ENCODE data around the gene AGBL4.

The AGBL4 gene

GRCh38 chr1:48563021-48563420, 1460.7 kb downstream of the AGBL4 start:
- H3K9ac ChIP-seq (ENCODE audit: low read length) = no peak overlapping the region
- H3K4me1 ChIP-seq (ENCODE audit: insufficient read depth, low read length) = peaks cover 11% of the 10 kb centered on the region
- no peak overlapping the region for H3K4me3 ChIP-seq (ENCODE audit: low read depth in 1 of 2, low read length in 2 of 2)
- H3K27ac ChIP-seq (ENCODE audit: low read depth, low read length) = no peak overlapping the region
- no peaks in the 10 kb centered on the region for H3K36me3 ChIP-seq (ENCODE audit: insufficient read depth, low read length)
- no peaks in the 10 kb centered on the region for H3K9me3 ChIP-seq (ENCODE audit: low read length)
- no peaks in the 10 kb centered on the region for H3K27me3 ChIP-seq (ENCODE audit: control insufficient read depth in 1 of 2, insufficient read depth in 2 of 2, low read length in 2 of 2)

DNA sequence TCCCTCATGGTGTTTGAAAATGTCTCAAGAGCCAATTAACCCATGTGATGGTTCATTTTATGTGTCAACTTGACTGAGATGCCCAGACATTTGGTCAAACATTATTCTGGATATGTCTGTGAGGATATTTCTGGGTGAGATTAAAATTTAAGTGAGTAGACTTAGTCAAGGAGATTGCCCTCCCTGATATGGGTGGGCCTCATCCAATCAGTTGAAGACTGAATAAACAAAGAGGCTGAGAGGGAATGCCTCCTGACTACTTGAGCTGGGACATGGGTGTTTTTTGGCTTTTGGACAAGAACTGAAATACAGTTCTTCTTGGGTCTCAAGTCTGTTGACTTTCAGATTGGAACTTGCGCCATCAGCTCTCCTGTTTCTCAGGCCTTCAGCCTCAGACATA, 1462.3 kb downstream of the AGBL4 start:
- Histone ChIP-seq H3K27me3 (ENCODE audit: control insufficient read depth in 1 of 2, insufficient read depth in 2 of 2, low read length in 2 of 2) (no peaks in the 10 kb centered on the region), H3K4me1 (ENCODE audit: insufficient read depth, low read length) (peaks cover 11% of the 10 kb centered on the region), H3K9me3 (ENCODE audit: low read length) (no peaks in the 10 kb centered on the region), H3K4me3 (ENCODE audit: low read depth in 1 of 2, low read length in 2 of 2) (no peak overlapping the region), H3K9ac (ENCODE audit: low read length) (no peak overlapping the region), H3K36me3 (ENCODE audit: insufficient read depth, low read length) (no peaks in the 10 kb centered on the region), H3K27ac (ENCODE audit: low read depth, low read length) (no peak overlapping the region)

GRCh38 chr1:48560577-48560976, 1463.2 kb downstream of the AGBL4 start:
- Histone ChIP-seq H3K27me3 (ENCODE audit: control insufficient read depth in 1 of 2, insufficient read depth in 2 of 2, low read length in 2 of 2) (no peaks in the 10 kb centered on the region), H3K4me3 (ENCODE audit: low read depth in 1 of 2, low read length in 2 of 2) (no peak overlapping the region), H3K9me3 (ENCODE audit: low read length) (no peaks in the 10 kb centered on the region), H3K36me3 (ENCODE audit: insufficient read depth, low read length) (no peaks in the 10 kb centered on the region), H3K4me1 (ENCODE audit: insufficient read depth, low read length) (peaks cover 11% of the 10 kb centered on the region), H3K9ac (ENCODE audit: low read length) (no peak overlapping the region), H3K27ac (ENCODE audit: low read depth, low read length) (no peak overlapping the region)

GRCh38 chr1:48560116-48560515, 1463.6 kb downstream of the AGBL4 start:
- Histone ChIP-seq H3K9me3 (ENCODE audit: low read length) (no peaks in the 10 kb centered on the region), H3K4me1 (ENCODE audit: insufficient read depth, low read length) (peaks cover 11% of the 10 kb centered on the region), H3K27ac (ENCODE audit: low read depth, low read length) (no peak overlapping the region)

DNA sequence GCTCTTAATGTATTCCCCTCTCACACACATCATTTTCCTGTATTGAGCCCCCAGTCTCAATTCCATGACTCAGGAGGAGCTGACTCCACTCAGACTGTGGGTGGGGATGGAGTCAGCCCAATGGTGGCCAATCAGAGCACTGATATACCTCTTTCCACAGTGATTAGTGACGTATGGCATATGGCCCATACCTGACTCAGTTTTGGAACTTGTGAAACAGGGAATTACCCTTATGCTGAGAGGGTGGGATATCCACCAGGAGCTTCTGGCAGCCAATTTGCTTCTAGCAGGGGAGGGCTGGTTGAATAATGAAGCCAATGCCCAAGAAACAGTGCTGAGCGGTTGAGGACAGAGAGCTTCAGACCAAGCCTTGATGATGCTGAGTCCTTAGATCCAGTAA, 1465.4 kb downstream of the AGBL4 start:
- Histone ChIP-seq H3K9me3 (ENCODE audit: low read length) (no peaks in the 10 kb centered on the region), H3K27me3 (ENCODE audit: control insufficient read depth in 1 of 2, insufficient read depth in 2 of 2, low read length in 2 of 2) (no peaks in the 10 kb centered on the region), H3K9ac (ENCODE audit: low read length) (no peak overlapping the region), H3K27ac (ENCODE audit: low read depth, low read length) (no peak overlapping the region), H3K4me3 (ENCODE audit: low read depth in 1 of 2, low read length in 2 of 2) (no peak overlapping the region), H3K4me1 (ENCODE audit: insufficient read depth, low read length) (peaks cover 11% of the 10 kb centered on the region), H3K36me3 (ENCODE audit: insufficient read depth, low read length) (no peaks in the 10 kb centered on the region)

More at GRCh38 chr1:48560116-48560515, 1463.6 kb downstream of the AGBL4 start:
- Histone ChIP-seq H3K36me3 (ENCODE audit: insufficient read depth, low read length) (no peaks in the 10 kb centered on the region), H3K9ac (ENCODE audit: low read length) (no peak overlapping the region), H3K27me3 (ENCODE audit: control insufficient read depth in 1 of 2, insufficient read depth in 2 of 2, low read length in 2 of 2) (no peaks in the 10 kb centered on the region), H3K4me3 (ENCODE audit: low read depth in 1 of 2, low read length in 2 of 2) (no peak overlapping the region)

DNA sequence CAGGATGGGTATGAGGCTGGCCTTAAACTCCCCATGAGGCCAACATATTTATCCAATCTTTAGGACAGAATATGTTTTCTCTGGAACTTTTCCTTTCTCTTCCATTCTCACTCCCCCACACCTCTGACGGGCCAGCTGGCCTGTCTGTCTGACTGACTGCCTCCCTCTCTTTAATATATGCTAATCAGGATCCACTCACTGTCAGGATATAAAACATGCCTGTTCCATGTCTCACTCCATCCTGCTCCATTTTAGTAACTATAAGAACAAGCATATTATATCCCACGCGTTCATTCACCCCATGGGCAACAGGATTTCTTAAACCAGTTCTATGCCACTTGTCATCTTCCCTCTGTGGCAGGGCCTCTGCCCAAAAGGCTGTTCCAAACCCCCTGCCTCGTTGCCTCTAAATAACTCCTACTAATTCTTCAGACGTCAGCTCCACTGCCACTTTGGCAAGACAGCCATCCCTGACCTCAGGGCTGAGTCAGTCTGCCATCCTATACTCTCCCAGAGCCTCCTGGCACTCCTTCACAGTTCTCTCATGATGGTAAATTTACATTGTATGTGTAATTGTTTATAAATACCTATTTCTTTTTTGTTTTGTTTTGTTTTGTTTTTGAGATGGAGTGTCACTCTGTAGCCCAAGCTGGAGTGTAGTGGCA, 1467.4 kb downstream of the AGBL4 start:
- no peaks in the 10 kb centered on the region for H3K9me3 ChIP-seq (ENCODE audit: low read length)

DNA sequence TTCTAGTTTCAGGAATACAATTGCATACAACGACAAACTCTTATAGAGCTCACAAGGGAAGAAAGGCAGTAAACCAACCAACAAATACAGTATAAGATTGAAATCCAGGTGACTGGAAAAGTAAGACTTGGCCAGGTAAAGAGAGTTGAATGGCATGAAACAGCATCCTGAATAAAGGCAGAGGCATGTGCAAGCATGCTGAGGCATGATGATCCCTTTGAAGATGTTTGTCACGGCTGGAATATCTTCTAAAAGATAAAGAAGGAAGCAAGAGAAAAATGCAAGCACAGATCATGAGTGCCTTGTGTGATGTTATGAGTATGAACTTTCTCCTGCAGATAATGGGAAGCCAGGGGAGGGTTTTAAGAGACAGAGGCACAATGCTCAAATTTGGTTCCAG, 1468.5 kb downstream of the AGBL4 start:
- H3K4me3 ChIP-seq (ENCODE audit: low read depth in 1 of 2, low read length in 2 of 2) = no peak overlapping the region
- no peaks in the 10 kb centered on the region for H3K27me3 ChIP-seq (ENCODE audit: control insufficient read depth in 1 of 2, insufficient read depth in 2 of 2, low read length in 2 of 2)
- H3K9me3 ChIP-seq (ENCODE audit: low read length) = no peaks in the 10 kb centered on the region
- no peak overlapping the region for H3K9ac ChIP-seq (ENCODE audit: low read length)
- no peaks in the 10 kb centered on the region for H3K36me3 ChIP-seq (ENCODE audit: insufficient read depth, low read length)
- peaks cover 17% of the 10 kb centered on the region for H3K4me1 ChIP-seq (ENCODE audit: insufficient read depth, low read length)
- no peak overlapping the region for H3K27ac ChIP-seq (ENCODE audit: low read depth, low read length)

More for the DNA sequence above, 1467.4 kb downstream of the AGBL4 start:
- no peak overlapping the region for H3K9ac ChIP-seq (ENCODE audit: low read length)
- H3K27me3 ChIP-seq (ENCODE audit: control insufficient read depth in 1 of 2, insufficient read depth in 2 of 2, low read length in 2 of 2) = no peaks in the 10 kb centered on the region
- no peak overlapping the region for H3K27ac ChIP-seq (ENCODE audit: low read depth, low read length)
- H3K36me3 ChIP-seq (ENCODE audit: insufficient read depth, low read length) = no peaks in the 10 kb centered on the region
- H3K4me3 ChIP-seq (ENCODE audit: low read depth in 1 of 2, low read length in 2 of 2) = no peak overlapping the region
- H3K4me1 ChIP-seq (ENCODE audit: insufficient read depth, low read length) = peaks cover 17% of the 10 kb centered on the region

DNA sequence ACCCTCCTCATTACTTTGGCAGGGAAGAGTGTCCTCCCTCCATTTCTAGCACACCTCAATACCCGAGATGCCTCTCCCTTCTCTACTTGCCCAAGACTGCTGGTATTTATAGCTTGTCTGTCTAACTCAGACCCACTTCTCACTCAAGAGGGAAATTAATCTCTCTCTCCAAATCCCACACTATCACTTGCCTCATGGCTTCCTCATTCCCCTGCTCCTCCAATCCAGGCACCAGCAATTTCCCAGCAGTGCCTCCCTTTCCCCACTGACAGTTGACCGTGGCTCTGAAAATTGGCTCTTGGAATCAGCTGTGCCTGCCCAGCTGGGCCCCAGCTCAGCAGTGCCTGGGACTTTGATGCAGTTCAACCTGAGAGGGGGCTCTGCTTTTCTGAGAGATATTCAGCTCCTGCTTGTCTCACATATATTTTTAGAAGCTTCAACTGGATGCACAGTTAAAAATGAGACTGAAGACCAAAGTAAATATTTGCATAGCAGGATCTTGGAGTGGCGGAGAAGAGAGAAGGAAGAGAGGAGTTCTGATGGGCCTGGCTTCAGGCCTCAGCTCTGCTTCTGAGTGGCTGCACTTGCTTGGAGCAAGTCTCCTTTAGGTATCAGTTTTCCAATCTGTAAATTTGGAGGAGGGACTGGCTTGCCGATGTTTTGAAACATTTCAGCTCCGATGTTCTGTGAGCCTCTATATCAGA, 1470.7 kb downstream of the AGBL4 start:
- Histone ChIP-seq H3K4me1 (ENCODE audit: insufficient read depth, low read length) (peaks cover 17% of the 10 kb centered on the region), H3K36me3 (ENCODE audit: insufficient read depth, low read length) (no peaks in the 10 kb centered on the region), H3K9ac (ENCODE audit: low read length) (no peak overlapping the region), H3K27ac (ENCODE audit: low read depth, low read length) (peak overlapping the region; percentile 42), H3K27me3 (ENCODE audit: control insufficient read depth in 1 of 2, insufficient read depth in 2 of 2, low read length in 2 of 2) (no peaks in the 10 kb centered on the region), H3K4me3 (ENCODE audit: low read depth in 1 of 2, low read length in 2 of 2) (no peak overlapping the region), H3K9me3 (ENCODE audit: low read length) (no peaks in the 10 kb centered on the region)

- no peak overlapping the region for H3K27ac ChIP-seq (ENCODE audit: low read depth, low read length)
- H3K9me3 ChIP-seq (ENCODE audit: low read length) = no peaks in the 10 kb centered on the region
- peaks cover 17% of the 10 kb centered on the region for H3K4me1 ChIP-seq (ENCODE audit: insufficient read depth, low read length)
- H3K36me3 ChIP-seq (ENCODE audit: insufficient read depth, low read length) = no peaks in the 10 kb centered on the region
- H3K4me3 ChIP-seq (ENCODE audit: low read depth in 1 of 2, low read length in 2 of 2) = no peak overlapping the region
- H3K27me3 ChIP-seq (ENCODE audit: control insufficient read depth in 1 of 2, insufficient read depth in 2 of 2, low read length in 2 of 2) = no peaks in the 10 kb centered on the region
- no peak overlapping the region for H3K9ac ChIP-seq (ENCODE audit: low read length)
Observed at GRCh38 chr1:48552420-48552819, 1471.3 kb downstream of the AGBL4 start.

GRCh38 chr1:48548985-48549384, 1474.8 kb downstream of the AGBL4 start:
- Histone ChIP-seq H3K4me1 (ENCODE audit: insufficient read depth, low read length) (peaks cover 14% of the 10 kb centered on the region), H3K36me3 (ENCODE audit: insufficient read depth, low read length) (no peaks in the 10 kb centered on the region), H3K27ac (ENCODE audit: low read depth, low read length) (no peak overlapping the region), H3K4me3 (ENCODE audit: low read depth in 1 of 2, low read length in 2 of 2) (no peak overlapping the region), H3K9ac (ENCODE audit: low read length) (no peak overlapping the region), H3K27me3 (ENCODE audit: control insufficient read depth in 1 of 2, insufficient read depth in 2 of 2, low read length in 2 of 2) (no peaks in the 10 kb centered on the region), H3K9me3 (ENCODE audit: low read length) (no peaks in the 10 kb centered on the region)

- Histone ChIP-seq H3K9ac (ENCODE audit: low read length) (no peak overlapping the region), H3K27me3 (ENCODE audit: control insufficient read depth in 1 of 2, insufficient read depth in 2 of 2, low read length in 2 of 2) (no peaks in the 10 kb centered on the region), H3K4me1 (ENCODE audit: insufficient read depth, low read length) (peaks cover 1% of the 10 kb centered on the region), H3K4me3 (ENCODE audit: low read depth in 1 of 2, low read length in 2 of 2) (no peak overlapping the region), H3K9me3 (ENCODE audit: low read length) (no peaks in the 10 kb centered on the region), H3K36me3 (ENCODE audit: insufficient read depth, low read length) (no peaks in the 10 kb centered on the region), H3K27ac (ENCODE audit: low read depth, low read length) (no peak overlapping the region)
Observed at GRCh38 chr1:48547561-48548220, 1476.1 kb downstream of the AGBL4 start.
